ENCODE measurements around the gene PRAF2.

DNA sequence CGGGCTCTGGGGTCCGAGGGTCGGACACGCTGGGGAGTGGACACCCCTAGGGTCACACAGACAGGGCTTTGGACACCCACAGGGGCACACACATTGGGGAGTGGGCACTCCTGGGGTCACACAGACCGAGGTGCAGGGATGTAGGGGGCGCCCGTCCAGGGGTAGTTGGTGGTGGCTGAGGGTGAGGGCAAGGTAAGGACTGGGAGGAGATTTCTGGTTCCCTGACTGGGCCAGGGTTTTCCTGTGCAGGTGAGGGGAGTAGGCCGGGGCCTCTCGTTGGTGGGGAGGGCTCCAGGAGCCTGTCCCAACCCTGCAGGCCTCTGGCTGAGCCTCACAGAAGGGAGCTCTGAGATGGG is 27.8 kb upstream of the PRAF2 start:
- TF ChIP-seq FOSL2 (CRISPR knock-in tag; IDR thresholded peaks at IDR 0.05), result no peak
- TF ChIP-seq ZHX1 (CRISPR knock-in tag; IDR thresholded peaks at IDR 0.05; ENCODE audit: low read depth), result no peak
- no peak for TF ChIP-seq TCF12 (IDR thresholded peaks at IDR 0.05)
- no peak for TF ChIP-seq TCF12 (CRISPR knock-in tag; IDR thresholded peaks at IDR 0.05)
- no peak for TF ChIP-seq ELF1 (CRISPR knock-in tag; IDR thresholded peaks at IDR 0.05)
- TF ChIP-seq ZSCAN30 (CRISPR knock-in tag; IDR thresholded peaks at IDR 0.05), result no peak
- TF ChIP-seq STAT5B (CRISPR knock-in tag; IDR thresholded peaks at IDR 0.05), result no peak
- no peak for TF ChIP-seq EED (CRISPR knock-in tag; IDR thresholded peaks at IDR 0.05)
- TF ChIP-seq, protein P1, sequence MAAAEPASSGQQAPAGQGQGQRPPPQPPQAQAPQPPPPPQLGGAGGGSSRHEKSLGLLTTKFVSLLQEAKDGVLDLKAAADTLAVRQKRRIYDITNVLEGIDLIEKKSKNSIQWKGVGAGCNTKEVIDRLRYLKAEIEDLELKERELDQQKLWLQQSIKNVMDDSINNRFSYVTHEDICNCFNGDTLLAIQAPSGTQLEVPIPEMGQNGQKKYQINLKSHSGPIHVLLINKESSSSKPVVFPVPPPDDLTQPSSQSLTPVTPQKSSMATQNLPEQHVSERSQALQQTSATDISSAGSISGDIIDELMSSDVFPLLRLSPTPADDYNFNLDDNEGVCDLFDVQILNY (CRISPR knock-in tag; conservative IDR thresholded peaks at IDR 0.05), result no peak
